ENCODE data around the gene ATOSB. TPM values are rescaled to one million over a fixed set of nuclear protein-coding genes. Genes with fewer than 3 reads are reported as not detected.

ATOSB gene
- total and polyA plus RNA-seq, 2 of the 8 experiments (the other 6 are each of a cell fraction or from before 2014, with no cell fraction given) = 6.9 to 10.4 TPM

- no peak for TF ChIP-seq CHD7 (IDR thresholded peaks at IDR 0.05; ENCODE audit: insufficient replicate concordance, low read length)
- TF ChIP-seq BRCA1 (IDR thresholded peaks at IDR 0.05; ENCODE audit: low read depth, low read length) = no peak
- no peak for TF ChIP-seq SRF (IDR thresholded peaks at IDR 0.05; ENCODE audit: low read depth, low read length)
- no peak for TF ChIP-seq RBBP5 (IDR thresholded peaks at IDR 0.05; ENCODE audit: borderline replicate concordance, low read depth, low read length)
- TF ChIP-seq HDAC2 (IDR thresholded peaks at IDR 0.05; ENCODE audit: borderline replicate concordance in 1 of 2, low read depth in 2 of 2, low read length in 2 of 2) = no peak
- no peak for TF ChIP-seq ZNF274 (IDR thresholded peaks at IDR 0.05; ENCODE audit: borderline replicate concordance, extremely low read depth, low read length)
- TF ChIP-seq POU5F1 (IDR thresholded peaks at IDR 0.05; ENCODE audit: low read depth, low read length) = no peak
- no peak for TF ChIP-seq SP2 (IDR thresholded peaks at IDR 0.05; ENCODE audit: low read length)
- no peak for TF ChIP-seq YY1 (IDR thresholded peaks at IDR 0.05; ENCODE audit: low read depth, low read length)
- TF ChIP-seq TBP (IDR thresholded peaks at IDR 0.05; ENCODE audit: low read depth, low read length) = no peak
- TF ChIP-seq ASH2L (IDR thresholded peaks at IDR 0.05; ENCODE audit: low read length) = no peak
These were observed 49.0 kb upstream of the ATOSB start (continued) for GRCh38 chr9:35164711-35165110.

Measured in H1 (cell line).